Stimulated activated CD8-positive, alpha-beta memory T cell treated with anti-CD3 and anti-CD28 coated beads, Interleukin-4, amount 100 ng/mL, for 48 hours (primary cell): ENCODE results near the gene CACNG6.
"Not testable (repeated sequence)": the region's sequence is repeated elsewhere in the genome, so short reads cannot be mapped to it uniquely, and the experiment has no call there.

Experiments
- DNase-seq: peaks from one replicate; pipeline ENCODE4 v3.0.0-alpha.2; 2020

Gene CACNG6

DNA sequence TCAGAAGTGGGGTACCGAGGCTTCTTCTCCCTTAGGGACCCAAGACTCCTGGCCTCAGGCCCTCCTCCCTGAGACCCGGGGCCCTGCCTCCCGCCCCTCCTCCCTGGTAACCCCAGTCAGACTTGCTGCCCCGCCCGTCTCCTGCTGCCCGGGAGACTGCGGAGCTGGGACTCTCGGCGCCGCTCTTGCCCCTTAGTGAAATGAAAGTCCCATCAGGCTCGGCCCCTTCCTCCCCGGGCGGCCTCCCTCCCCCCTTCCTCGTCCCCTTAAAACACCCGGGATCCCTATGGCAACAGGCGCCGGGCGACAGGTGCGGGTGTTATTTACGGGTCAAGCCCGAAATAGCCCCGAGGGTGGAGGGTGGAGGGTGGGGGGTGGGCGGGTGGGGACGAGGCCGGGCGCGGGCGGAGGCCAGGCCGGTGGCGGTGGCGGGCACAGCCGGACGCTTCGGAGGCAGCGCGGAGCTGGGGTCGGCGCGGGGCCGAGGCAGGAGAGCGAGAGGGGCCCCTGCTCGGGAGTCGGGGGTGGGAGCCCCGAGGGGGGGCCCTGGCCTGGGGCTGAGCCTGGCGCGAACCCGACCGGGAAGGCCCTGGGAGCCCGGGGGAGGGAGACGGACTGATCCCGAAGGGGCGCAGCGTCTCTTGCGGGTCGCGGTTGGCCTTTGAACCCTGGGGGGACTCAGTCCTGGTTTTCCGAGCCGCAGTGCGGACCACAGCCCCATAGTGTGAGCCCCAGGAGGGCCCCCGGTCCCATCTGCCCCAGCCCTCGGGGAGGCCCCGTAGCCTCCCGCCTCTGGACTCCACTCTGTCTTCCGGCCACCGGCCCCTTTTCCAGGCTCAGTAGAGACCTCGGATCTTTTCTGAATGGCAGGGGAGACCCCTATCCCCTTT lies at the start of gene CACNG6:
Gene CACNG6, plus strand, starts transcription at position 414 of the 890 bp plus-strand sequence. CDS start 1,241 bp downstream, outside the sequence.
- no peak for DNase-seq

DNA sequence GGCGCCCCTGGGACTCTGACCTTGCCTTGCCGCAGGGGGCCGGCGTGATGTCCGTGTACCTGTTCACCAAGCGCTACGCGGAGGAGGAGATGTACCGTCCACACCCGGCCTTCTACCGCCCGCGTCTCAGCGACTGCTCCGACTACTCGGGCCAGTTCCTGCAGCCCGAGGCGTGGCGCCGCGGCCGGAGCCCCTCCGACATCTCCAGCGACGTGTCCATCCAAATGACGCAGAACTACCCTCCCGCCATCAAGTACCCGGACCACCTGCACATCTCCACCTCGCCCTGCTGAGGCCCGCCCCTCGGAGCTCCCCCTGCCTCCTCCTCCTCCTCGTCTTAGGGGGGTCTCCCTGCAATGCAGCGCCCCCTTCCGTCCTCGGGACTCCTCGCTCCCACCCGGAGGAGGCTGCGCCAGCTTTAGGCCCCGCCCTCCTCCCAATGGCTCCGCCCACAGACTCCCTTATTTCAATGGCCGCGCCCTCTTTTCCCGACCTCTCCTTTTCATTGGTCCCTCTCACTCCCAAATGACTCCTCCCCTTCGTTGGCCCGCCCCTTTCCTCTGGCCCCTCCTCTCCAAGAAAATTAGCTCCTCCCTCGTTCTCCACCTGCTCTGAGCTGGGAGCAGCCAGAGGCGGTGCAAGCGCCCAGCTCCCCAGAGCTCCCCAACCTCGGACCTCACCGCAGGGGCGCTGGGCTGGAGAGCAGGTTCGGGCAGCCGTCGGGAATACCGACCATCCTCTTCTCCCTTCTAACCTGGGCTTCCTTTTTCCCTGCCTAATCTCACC lies 49.2 kb upstream of the CACNG6 start:
- peak; percentile 58 for DNase-seq

- DNase-seq: no peak
Observed at GRCh38 chr19:53944416-53944815, 47.0 kb upstream of the CACNG6 start.

GRCh38 chr19:53944933-53945332 lies 46.5 kb upstream of the CACNG6 start:
- no peak for DNase-seq

DNA sequence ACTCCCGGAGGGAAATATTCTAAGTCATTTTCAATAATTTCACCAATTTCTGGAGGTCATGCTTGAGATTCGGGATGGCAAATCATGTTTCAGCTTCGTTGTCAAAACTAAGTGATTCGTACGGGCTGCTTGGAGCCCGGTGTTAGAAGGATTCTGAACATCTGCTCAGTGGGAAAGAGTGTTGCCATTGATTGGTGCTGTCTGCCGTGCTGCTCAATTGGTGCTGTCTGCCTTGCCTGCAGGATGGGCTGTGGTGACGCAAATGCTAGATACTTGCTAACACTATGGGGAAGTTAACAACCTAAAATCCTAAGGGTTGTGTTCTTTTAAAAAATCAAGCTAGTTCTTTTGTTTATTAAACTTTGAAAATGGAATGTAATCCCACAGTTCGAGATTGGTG lies 46.0 kb upstream of the CACNG6 start:
- DNase-seq: no peak

DNA sequence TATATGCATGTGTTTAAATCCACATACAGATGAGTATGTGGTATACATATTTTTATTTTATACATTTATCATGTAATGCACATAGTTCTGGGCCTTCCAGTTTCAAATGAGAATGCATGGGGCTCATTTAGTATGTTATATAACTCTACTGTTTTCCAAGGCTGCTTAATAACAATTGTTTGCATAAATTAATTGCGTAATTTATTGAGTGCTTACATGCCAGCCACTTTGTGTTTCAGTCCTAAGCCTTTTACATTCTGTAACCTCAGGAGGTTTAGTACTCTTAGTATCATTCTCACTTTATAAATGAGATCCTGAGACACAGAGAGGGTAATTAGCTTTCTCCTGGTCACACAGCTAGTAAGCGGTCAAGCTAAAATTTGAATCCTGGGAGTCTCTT lies 45.4 kb upstream of the CACNG6 start:
- DNase-seq: no peak

GRCh38 chr19:53947624-53948023 lies 43.8 kb upstream of the CACNG6 start:
- DNase-seq: no peak

DNA sequence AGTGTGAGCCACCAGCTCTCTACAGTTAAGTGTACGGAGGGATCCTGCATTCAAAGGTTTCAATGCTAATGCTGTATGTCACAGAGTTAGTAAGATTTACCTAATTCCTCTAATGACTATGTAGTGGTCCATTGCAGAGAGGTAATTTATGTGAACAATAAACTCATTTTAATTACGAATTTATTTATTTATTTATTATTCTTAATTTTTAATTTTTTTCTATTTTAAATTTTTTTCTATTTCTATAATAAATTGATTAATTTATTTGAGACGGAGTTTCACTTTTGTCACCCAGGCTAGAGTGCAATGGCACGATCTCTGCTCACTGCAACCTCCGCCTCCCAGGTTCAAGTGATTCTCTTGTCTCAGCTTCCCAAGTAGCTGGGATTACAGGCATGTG lies 42.8 kb upstream of the CACNG6 start:
- not testable (repeated sequence) for DNase-seq

DNA sequence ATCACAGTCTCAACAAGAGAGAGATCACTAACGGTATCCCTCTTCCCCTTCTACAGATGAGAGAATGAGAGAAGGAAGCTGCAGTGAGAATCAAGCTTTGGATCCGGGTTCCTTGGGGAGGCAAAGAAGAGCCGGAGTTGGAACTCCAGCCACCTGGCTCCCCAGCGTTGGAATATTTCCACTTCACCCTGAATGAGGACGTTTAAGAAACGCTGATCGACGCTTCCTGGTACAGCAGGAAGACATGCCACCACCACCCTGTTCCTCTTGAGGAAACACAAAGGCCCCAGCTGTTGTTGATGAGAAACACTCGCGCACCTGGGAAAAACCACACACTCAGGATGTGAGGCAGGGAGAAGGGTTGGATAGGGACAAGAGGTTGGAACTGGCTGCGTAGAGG lies 40.0 kb upstream of the CACNG6 start:
- no peak for DNase-seq

DNA sequence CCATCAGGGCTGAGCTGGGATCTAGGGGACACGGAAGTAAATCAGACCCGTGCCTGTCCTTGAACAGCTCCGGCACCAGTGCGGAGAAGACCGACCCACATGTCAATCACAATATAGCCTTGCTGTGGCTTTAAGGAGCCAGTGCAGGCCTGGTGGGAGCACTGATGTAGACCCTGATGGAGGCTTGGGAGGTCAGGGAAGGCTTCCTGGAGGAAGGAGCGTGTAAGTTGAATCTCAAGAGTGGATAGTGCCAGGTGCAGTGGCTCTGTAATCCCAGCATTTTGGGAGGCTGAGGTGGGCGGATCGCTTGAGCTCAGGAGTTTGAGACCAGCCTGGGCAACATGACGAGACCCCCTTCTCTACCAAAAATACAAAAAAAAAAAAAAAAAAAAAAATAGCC lies 39.5 kb upstream of the CACNG6 start:
- DNase-seq: no peak

DNA sequence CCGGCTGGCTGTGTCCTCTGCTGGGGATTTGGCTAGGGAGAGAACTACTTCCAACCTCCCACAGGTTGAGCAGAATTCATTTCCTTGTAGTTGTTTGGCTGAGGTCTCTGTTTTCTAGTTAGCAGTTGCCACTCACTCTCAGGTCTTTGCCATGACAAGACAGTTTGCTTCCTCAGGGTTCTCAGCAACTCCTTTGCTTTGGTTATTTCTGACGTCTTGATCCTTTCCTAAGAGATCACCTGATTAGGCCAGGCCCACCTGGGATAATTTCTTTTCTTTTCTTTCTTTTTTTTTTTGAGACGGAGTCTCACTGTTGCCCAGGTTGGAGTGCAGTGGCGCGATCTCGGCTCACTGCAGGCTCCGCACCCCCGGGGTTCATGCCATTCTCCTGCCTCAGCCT lies 38.1 kb upstream of the CACNG6 start:
- no peak for DNase-seq

DNA sequence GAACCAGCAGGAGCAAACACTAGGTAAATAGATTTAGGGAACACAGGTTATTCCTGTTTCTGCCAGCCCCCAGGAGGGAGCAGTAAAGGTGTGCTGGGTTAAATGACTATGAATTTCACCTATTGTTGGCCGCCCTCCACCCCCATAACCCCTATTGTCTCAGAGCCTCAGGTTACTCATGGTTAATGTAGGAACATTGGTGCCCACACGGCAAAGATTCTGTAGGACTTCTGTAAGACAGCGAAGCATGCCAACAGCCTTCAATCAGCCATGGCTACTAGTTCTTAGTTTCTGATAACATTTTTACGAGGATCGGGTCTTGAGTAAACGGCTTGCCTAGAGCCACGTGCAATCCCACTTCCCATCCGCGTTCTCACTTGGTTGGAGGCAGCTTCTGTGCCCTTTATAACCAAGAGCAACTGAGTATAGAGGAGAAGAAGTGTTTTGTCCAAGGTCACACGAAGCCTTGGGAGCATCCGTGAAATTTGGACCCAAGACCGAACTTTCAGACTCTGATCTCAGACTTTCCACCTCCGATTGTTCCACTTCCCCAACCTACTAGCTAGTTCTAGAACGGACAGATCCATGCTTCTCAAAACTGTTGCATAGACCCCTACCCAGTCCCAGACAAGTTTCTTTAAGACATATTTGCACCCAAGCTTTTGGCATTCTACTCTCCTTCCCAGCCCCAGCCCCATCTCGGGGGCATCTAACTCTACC lies 33.8 kb upstream of the CACNG6 start:
- DNase-seq: no peak

DNA sequence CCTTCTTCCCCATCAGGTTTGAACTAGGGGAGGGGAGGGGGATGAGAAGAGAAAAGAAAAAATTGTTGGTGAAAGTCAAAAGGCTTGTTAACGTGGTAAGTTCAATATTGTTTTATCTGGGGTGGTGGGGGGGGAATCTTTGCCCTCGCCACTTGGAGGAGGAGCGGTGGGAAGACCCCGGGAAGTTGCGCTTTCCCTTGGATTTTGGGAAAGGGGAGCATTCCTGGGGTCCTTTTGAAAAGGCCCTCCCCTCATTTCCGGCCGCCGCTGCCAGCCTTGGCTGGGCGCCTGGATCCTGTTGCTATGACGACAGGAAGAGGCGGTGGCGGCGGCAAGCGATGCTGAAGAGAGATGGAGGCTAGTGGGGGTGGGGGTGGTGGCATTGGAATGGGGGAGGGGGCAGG lies 33.3 kb upstream of the CACNG6 start:
- no peak for DNase-seq

GRCh38 chr19:53958823-53959757 lies 32.3 kb upstream of the CACNG6 start:
- no peak for DNase-seq

DNA sequence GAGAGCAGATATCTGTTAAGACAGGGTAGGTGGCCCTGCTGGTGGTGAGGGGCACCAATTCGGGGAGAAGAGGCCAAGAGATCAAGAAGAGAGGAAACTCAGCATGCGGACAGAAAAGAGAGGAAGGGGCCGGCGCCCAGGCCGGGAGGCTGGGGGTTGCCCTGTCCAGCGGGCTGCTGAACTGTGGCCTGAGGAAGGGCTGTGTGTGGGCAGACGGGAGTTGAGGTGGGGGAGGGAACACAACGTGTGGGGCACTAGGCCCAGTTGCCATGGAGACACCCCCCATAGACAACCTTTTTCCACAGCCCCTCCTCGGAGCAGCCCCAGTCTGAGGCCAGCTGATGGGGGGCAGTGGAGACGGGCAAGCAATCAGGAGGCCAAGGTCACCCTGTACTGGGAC lies 31.2 kb upstream of the CACNG6 start:
- no peak for DNase-seq

DNA sequence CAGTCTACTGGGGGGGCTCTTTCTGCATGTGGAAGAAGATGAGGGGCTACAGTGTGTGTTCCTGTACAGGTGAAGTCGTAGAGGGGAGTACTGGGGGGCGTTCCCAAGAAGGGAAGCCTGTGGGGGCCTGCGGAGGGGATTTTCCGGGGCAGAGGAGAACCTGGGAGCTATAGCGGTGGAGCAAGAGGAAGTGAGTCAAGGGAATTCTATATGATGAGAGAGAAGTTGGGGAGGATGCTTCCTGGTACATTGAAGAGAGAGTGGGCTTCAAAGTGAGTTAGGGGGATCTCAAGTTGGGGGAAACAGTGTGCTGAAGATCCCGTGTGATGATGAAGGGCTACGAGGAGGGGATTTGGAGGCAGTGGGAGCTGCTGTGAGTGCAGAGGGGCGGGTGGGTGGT lies 30.6 kb upstream of the CACNG6 start:
- DNase-seq: no peak

DNA sequence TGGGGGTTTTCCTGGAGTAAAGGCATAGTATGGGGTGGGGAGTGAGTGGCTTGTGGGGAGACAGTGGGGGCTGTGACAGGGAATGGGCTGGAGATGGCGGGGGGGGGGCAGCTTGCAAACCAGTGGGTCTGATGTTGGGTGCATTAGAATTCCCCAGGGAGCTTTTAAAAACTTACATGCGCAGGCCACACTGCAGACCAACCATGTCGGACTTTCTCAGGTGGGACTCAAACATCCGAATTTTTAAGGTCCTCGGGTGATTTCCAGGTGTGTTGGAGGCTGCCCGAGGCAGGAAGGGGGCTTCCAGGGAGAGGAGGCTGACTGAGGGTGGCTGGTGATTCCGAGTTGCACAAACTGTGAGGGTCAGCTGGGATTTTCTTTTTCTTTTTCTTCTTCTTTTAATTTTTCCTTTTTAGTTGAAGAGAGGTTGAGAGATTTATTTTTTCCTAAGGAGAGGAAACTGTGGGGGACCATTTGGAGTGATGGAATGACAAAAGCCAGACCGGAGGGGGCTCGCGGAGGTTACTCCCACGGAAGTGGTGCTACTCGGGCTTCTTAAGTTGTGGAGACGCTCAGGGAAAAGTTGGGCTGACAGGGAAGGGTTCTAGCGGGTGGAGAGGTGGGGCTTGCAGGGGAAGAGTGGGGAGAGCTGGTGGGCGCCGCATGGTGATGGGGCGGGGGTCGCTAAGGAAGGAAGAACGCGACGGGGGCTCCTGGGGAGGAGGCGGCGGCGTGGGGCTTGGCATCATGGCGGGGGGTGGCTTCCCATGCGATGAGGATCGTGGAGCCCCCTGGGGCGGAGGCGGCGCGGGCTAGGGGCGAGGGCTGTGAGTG lies 29.7 kb upstream of the CACNG6 start:
- DNase-seq: no peak

DNA sequence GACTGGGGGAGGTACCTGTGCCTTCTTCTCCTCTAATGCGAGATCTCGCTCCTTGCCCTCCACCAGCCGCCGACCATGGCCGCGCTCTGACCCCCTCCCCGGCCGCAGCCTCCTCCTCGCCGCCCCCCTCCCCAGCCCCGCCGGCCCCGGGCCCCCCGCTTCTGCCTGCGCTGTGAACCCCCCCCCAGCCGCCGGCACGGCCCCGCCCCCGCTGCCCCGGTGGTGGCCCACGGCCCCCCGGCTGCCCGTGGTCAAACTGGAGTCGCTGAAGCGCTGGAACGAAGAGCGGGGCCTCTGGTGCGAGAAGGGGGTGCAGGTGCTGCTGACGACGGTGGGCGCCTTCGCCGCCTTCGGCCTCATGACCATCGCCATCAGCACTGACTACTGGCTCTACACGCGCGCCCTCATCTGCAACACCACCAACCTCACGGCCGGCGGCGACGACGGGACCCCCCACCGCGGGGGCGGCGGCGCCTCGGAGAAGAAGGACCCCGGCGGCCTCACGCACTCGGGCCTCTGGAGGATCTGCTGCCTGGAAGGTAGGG lies 28.5 kb upstream of the CACNG6 start, which contains the start of gene CACNG8:
Gene CACNG8, plus strand, starts transcription at position 51 of the 545 bp plus-strand sequence.
- no peak for DNase-seq

DNA sequence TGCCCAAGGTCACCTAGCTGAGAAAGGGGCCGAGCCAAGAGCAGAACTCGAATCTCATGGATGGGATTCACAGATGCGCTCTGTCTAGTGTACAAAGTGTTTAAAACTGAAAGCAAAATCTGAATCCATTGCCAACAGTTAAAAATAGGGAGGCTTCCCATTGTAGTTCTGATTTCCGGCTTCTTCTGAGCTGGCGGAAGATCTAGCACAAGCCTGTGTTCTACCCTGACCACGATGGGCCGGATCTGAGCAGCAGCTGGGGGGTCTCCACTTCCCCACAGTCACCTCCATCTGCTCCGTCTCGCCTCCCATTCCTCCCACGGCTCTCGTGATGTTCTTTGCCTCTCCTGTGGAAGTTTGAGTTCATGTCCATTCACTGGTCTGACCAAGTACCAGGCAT lies 26.3 kb upstream of the CACNG6 start:
- DNase-seq: no peak

GRCh38 chr19:53966931-53967330 lies 24.5 kb upstream of the CACNG6 start:
- no peak for DNase-seq

DNA sequence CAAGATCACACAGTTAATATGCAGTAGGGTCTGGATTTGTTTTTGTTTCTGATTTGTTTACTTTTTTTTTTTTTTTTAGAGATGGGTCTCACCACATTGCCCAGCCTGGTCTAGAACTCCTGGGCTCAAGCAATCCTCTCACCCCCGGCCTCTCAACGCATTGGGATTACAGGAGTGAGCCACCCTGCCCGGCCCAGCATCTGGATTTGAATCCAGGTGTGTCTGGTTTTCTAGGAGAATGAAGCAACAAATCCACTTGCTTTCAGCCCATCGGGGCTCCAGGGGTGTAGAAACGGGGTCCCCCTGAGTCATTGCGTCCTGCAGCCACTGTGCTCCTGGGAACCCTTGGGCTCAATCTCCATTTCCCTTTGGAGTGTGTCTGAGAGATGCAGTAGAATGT lies 22.1 kb upstream of the CACNG6 start:
- DNase-seq: no peak
